PFSK-1 (cell line): Measurements from ENCODE around the gene PRRX1.

Experiments
- POLR2AphosphoS5 ChIP-seq: IDR thresholded peaks from 2 replicates; pipeline ENCODE4 v1.6.1; 2012; ENCODE audit warnings: low read depth, mild to moderate bottlenecking, control low read depth, low read length, moderate library complexity
- TAF1 ChIP-seq: IDR thresholded peaks from 2 replicates; pipeline ENCODE4 v1.6.1; 2012; ENCODE audit warnings: low read length, control low read depth, borderline replicate concordance; ENCODE audit not compliant: insufficient read depth
- TF ChIP-seq, protein P1 (sequence below), 2 experiments: IDR thresholded peaks; 2 replicates each; pipeline versions ENCODE4 v1.6.1 to v1.8.0; 2011 to 2012; ENCODE audit warnings: low read depth in 2 of 2, low read length in 2 of 2, control low read depth in 1 of 2, inconsistent platforms in 1 of 2, mild to moderate bottlenecking in 1 of 2, moderate library complexity in 1 of 2; ENCODE audit not compliant: insufficient read depth in 1 of 2

DNA sequence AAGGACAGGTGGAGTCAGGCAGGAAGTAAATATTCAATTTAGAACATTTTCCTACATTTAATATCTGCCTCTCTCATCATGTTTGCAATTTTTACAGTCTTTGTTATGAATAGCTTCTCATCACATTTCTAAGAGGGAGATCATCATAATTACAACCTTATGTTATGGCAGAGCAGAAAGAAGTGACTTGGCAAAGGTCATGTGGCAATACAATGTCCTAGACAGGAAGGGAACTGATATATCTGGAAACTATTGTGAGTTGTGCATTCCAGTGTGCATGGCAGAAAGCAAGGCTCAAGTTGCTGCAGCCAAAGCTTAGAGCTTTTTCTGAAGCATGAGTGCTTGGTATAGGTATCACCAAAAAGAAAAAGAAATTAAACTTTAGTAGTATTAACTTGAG lies 43.8 kb upstream of the PRRX1 start:
- no peak for TF ChIP-seq TAF1
- TF ChIP-seq POLR2AphosphoS5, result no peak
- TF ChIP-seq, protein P1, sequence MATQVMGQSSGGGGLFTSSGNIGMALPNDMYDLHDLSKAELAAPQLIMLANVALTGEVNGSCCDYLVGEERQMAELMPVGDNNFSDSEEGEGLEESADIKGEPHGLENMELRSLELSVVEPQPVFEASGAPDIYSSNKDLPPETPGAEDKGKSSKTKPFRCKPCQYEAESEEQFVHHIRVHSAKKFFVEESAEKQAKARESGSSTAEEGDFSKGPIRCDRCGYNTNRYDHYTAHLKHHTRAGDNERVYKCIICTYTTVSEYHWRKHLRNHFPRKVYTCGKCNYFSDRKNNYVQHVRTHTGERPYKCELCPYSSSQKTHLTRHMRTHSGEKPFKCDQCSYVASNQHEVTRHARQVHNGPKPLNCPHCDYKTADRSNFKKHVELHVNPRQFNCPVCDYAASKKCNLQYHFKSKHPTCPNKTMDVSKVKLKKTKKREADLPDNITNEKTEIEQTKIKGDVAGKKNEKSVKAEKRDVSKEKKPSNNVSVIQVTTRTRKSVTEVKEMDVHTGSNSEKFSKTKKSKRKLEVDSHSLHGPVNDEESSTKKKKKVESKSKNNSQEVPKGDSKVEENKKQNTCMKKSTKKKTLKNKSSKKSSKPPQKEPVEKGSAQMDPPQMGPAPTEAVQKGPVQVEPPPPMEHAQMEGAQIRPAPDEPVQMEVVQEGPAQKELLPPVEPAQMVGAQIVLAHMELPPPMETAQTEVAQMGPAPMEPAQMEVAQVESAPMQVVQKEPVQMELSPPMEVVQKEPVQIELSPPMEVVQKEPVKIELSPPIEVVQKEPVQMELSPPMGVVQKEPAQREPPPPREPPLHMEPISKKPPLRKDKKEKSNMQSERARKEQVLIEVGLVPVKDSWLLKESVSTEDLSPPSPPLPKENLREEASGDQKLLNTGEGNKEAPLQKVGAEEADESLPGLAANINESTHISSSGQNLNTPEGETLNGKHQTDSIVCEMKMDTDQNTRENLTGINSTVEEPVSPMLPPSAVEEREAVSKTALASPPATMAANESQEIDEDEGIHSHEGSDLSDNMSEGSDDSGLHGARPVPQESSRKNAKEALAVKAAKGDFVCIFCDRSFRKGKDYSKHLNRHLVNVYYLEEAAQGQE (IDR thresholded peaks at IDR 0.05; ENCODE audit: insufficient read depth in 1 of 2, low read depth in 2 of 2, low read length in 2 of 2), result no peak
